Pons (tissue), 1 donor: Measurements from ENCODE around the gene GUCY1B1.
A peak's percentile ranks its signal among the peaks of the same experiment; 100 is the strongest.

ENCODE experiments used
- DNase-seq: peaks from one replicate; pipeline ENCODE4 v3.0.0-alpha.2; 2016; ENCODE audit warnings: low spot score

Gene GUCY1B1

DNA sequence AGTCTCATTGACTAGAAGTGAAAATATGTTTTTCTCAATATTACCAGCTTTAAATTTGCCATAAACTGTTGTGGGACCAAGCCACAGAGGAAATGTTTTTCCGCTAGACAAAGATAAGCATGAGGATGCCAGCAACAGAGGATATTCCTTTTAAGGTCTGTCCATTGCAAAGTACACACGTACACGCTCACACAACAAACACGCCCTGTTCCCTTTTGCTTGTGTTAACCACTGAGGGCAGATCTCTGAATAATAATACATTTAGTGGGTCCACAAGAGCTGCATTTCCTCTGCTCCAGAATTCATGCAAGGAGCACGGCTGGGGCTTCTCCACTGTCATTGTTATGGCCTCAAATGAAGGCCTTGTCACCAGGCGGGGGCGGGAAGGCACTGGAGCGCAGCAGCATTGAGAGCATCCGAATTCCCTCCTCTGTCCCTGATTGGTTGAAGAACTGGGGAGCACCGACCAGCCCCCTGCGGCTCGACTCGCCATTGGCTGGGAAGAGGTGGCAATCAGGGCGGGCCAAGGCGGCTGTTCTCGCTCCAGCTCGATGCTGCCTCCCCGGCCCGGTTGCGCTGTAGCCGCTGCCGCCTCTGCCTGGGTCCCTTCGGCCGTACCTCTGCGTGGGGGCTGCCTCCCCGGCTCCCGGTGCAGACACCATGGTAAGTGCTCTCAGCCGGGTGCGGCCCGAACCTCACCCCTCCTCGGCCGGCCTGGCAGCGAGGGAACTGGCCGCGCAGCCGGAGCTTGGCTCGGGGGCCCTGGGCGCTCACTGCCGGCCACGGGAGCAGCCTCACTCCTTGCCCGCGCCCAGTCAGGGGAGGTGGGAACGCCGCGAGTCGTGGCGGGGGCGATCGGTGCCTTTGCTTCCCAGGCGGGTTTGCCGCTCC lies at the start of gene GUCY1B1:
TSS of gene GUCY1B1 (plus strand) at position 541 of the 891 bp plus-strand sequence. CDS start at position 661, 120 bp downstream.
- peak; percentile 97 for DNase-seq

- no peak for DNase-seq
Measured at GRCh38 chr4:155709918-155710317, 48.9 kb upstream of the GUCY1B1 start.

- no peak for DNase-seq
Measured at GRCh38 chr4:155711556-155711955, 47.3 kb upstream of the GUCY1B1 start.

GRCh38 chr4:155712846-155713245 lies 46.0 kb upstream of the GUCY1B1 start:
- DNase-seq = no peak

DNA sequence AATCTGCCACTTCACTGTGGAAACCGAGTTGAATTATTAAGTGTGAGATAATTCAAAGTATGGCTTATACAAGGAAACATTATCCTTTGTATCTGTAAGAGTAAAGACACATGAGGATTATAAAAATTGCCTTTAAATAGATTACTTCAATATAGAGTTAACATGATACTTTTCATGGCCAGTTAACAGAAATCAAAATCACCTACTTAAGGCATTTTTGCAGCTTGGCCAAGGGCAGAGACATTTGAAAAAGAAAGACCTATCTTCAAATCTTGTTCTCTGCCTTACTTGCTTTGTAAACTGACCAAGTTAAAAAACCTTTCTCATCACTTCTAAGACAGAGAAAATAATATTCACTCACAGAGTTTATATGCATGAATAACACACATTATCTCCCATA lies 44.9 kb upstream of the GUCY1B1 start:
- DNase-seq = no peak

- DNase-seq = no peak
Measured at GRCh38 chr4:155722336-155722735, 36.5 kb upstream of the GUCY1B1 start.

DNA sequence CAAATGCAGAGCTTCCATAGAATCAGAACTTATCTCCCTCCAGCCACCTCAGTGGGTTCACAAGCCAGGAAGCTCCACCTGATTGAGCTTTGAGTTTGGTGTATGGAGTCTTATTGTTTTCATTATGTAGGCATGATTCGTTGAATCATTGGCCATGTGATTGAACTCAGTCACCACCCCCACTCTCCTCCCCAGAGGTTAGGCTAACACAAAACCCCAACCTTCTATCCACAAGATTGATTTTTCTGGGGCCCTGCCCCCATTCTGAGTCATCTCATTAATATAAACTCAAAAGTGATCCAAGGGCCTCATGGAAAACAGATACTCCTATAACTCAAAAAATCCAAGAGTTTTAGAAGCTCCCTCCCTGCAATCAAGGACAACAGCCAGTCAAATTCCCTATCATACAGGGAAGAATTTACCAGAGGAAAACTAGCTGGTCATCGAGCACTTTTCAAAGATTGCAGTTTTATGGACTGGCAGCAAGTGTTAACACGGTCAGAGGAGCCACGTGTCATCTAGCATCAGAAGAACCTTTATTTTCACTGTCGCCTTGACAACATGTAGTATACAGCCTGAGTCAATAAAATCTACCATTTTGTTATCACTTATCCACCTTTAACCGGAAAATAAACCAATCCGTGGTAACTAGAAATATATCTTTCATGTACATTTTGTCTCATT lies 35.9 kb upstream of the GUCY1B1 start:
- DNase-seq = no peak

- DNase-seq = no peak
Measured at GRCh38 chr4:155724731-155725130, 34.1 kb upstream of the GUCY1B1 start.

DNA sequence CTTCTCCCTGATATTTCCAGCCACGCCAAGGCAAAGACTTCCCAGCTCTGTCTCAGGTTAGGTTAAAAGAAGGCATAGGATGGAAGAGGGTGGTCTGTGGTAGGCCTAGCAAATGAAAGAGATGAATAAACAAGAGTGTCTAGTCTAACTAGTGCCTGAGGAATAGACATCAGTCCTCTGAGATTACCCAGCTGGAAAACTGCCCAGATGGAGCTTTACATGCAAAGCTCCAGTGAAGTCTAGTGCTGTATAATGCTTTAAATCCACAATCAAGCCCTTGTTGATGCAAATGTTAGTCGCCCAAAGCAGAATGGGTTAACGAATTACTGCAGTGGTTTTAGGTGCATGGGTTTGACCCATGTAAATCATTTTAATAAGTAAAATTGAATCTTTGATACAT lies 24.8 kb upstream of the GUCY1B1 start:
- DNase-seq = no peak

DNA sequence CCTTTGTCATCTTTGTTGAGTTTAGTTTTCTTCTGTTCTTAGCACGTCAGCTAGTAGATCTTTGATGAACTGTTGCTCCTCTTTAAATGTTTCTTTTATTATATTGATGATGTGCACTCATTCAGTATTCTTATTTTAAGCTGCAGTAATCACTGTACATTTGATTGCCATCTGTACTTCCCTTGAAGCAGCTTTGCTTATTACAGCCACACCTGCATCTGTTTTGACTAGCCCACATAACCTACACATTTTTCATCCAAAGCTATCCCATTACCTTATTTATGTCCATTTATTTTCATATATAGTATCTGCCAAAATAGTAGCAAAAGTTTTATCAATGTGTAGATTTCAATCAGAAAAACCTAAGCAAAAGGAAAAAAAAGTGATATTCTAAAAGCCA lies 23.9 kb upstream of the GUCY1B1 start:
- DNase-seq = no peak

- DNase-seq = peak; percentile 3
Measured at GRCh38 chr4:155735496-155735895, 23.3 kb upstream of the GUCY1B1 start.

- DNase-seq = no peak
Measured at GRCh38 chr4:155738548-155738947, 20.3 kb upstream of the GUCY1B1 start.

DNA sequence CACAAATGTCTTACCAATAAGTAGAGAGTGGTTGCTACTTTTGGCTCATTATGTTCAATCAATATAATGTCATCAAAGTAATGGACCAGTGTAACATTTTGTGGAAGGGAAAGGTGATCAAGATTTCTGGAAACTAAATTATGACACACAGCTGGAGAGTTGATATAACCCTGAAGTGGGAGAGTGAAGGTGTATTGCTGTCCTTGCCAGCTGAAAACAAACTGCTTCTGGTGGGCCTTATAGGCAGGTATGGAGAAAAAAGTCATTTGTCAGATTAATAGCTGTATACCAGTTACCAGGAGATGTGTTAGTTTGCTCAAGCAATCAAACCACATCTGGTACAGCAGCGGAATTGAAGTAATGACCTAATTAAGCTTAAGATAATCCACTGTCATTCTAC lies 17.3 kb upstream of the GUCY1B1 start:
- DNase-seq = no peak

DNA sequence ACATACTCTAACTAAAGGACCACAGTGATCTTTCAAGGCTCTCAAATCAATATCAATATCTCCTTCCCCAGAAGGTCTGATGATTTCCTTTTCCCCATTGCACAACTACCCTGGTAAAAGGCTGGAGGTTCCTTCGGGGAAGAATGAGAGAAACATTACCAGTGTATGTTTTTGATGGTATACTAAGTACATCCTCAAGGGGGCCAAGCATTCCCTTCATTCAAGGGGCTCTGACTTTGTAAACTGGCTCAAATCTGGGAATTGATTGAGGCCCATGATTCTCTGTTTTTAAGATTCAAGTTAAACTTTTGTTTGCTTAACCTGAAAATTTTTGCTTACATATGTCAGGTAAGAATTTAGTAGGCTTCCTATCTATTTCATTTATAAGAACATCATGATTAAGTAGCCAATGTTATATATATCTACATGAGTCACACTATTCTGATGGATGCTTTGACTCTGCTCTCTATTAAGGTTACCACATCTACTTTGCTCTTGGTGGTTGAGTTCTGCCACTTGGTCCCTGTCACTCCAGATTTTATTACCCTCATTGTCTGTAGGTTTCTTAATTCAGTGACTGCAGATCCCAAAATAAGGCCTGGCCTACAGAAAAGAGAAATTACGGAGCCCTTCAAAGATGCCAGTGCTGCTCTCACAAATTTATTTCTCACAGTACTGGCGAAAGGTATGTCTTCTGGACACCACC lies 16.4 kb upstream of the GUCY1B1 start:
- no peak for DNase-seq

- DNase-seq = no peak
Measured at GRCh38 chr4:155745984-155746383, 12.8 kb upstream of the GUCY1B1 start.

GRCh38 chr4:155748039-155748438 lies 10.8 kb upstream of the GUCY1B1 start:
- DNase-seq = no peak

GRCh38 chr4:155749041-155749440 lies 9.8 kb upstream of the GUCY1B1 start:
- no peak for DNase-seq

GRCh38 chr4:155751569-155751968 lies 7.3 kb upstream of the GUCY1B1 start:
- no peak for DNase-seq

DNA sequence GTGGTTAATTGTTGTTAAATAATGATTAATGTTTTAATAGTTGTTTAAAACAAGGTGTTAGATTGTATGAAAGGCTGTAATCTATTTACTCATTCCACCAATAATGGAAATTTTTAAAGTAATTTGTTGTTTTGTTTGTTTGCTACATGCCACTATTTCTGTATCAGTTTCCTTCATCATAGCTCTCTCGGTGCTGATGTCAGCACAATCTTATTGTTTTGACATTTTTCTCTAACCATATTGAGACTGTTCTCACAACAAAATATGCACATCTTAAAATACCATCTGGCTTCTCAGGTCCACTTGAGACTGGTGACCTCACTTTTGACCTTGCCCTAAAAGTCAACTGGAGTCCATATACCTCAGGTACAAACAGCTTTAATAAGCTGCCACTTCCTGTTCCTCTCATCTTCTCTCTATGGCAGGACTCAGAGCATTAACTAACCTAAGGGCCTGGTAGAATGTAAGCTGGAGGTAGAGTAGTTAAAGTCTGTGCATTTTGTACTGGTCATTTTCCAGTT lies 1.0 kb upstream of the GUCY1B1 start:
- no peak for DNase-seq

- peak; percentile 19 for DNase-seq
Measured at GRCh38 chr4:155759372-155760252, 791 bp downstream of the GUCY1B1 start.

DNA sequence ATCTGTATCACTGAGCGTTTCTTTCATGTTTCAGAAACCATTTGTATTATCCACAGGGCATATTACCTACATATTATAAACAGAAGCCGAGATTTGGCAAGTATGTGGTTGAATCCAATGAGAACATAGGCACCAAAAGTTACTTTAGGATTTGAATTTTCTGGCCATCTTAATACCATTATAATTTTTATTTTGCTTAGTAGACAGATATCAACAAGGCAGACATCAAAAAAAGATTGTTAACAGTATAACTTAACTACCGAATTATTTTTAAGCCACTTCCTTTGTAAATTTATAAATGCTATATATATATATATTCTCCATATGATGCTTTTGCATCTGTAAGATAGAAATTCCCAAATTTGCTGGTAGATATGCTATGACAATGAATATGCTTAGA lies 2.2 kb downstream of the GUCY1B1 start:
- DNase-seq = no peak
